Sigmoid colon (tissue), 7 donors: Measurements from ENCODE around the gene TAS1R2. TPM values are rescaled to one million over a fixed set of nuclear protein-coding genes. Genes with fewer than 3 reads are reported as not detected.

Source experiments
- DNase-seq: peaks from one replicate; pipeline ENCODE4 v3.0.0-alpha.2; 2019
- H3K27ac ChIP-seq, 4 donors: fragments of 200-600 bp; sonication (generic); one replicate each; pipeline ENCODE4 v1.5.1; 2016 to 2019; ENCODE audit warnings: mild to moderate bottlenecking in 1 of 4
- H3K27me3 ChIP-seq, 3 donors: fragments of 200-600 bp; sonication (generic); one replicate each; pipeline ENCODE4 v1.5.1; 2019; ENCODE audit warnings: mild to moderate bottlenecking in 1 of 3
- H3K36me3 ChIP-seq, 4 donors: fragments of 200-600 bp; sonication (generic); one replicate each; pipeline ENCODE4 v1.5.1; 2016 to 2019
- H3K4me1 ChIP-seq, 4 donors: fragments of 200-600 bp; sonication (generic); one replicate each; pipeline ENCODE4 v1.5.1; 2017 to 2019
- H3K4me3 ChIP-seq, 4 donors: fragments of 200-600 bp; sonication (generic); one replicate each; pipeline ENCODE4 v1.5.1; 2017 to 2019; ENCODE audit warnings: mild to moderate bottlenecking in 2 of 4, moderate library complexity in 1 of 4
- H3K9me3 ChIP-seq, 4 donors: fragments of 200-600 bp in 3 of 4; sonication (generic) in 3 of 4; one replicate each; pipeline versions ENCODE4 v1.5.1 to v1.6.1; 2013 to 2019
- CTCF ChIP-seq, 4 experiments: fragments of 450-650 bp in 3 of 4; fragments of 200-600 bp in 1 of 4; IDR thresholded peaks; one replicate each; pipeline ENCODE4 v1.5.1; 2016 to 2019; ENCODE audit warnings: antibody characterized with exemption in 4 of 4, mild to moderate bottlenecking in 3 of 4, moderate library complexity in 2 of 4
- EP300 ChIP-seq, 4 donors: sonication (generic); formaldehyde crosslinking; IDR thresholded peaks; one replicate each; pipeline ENCODE4 v1.6.1; 2017; ENCODE audit warnings: antibody characterized with exemption in 4 of 4
- POLR2A ChIP-seq, 2 donors: fragments of 450-650 bp; IDR thresholded peaks; one replicate each; pipeline ENCODE4 v1.6.1; 2016; ENCODE audit warnings: antibody characterized with exemption in 2 of 2, mild to moderate bottlenecking in 2 of 2, moderate library complexity in 2 of 2
- POLR2AphosphoS5 ChIP-seq, 4 donors: sonication (generic); formaldehyde crosslinking; IDR thresholded peaks; one replicate each; pipeline ENCODE4 v1.6.1; 2017; ENCODE audit warnings: antibody characterized with exemption in 4 of 4
- WGBS, 2 donors: extraction: QIAGEN DNeasy Blood & Tissue Kit; methylation state at CpG; one replicate each; pipeline ENCODE4 v1.1.7; 2013; 5-methylcytosine and 5-hydroxymethylcytosine counted together
- intact Hi-C: fragments of 100-400 bp; cut with DNase I; formaldehyde crosslinking; loops from one replicate; pipeline ENCODE4 v1.15.1; 2023
- polyA plus RNA-seq, 3 donors: library from polyadenylated mRNA; stranded (reverse); fragments of 200-250 nt; gene quantifications; one replicate each; pipeline ENCODE4 v1.2.3, GENCODE V29; 2013
- small RNA-seq, 3 donors: library from RNA; depleted of rRNA; stranded (forward); fragments of <200 nt; gene quantifications; one replicate each; pipeline ENCODE3, GENCODE V24; 2016
- total RNA-seq, 4 donors: library from RNA; depleted of rRNA; stranded (reverse); fragments of >200 nt; gene quantifications; one replicate each; pipeline ENCODE4 v1.1.0, GENCODE V29; 2016
- donor health status: healthy with polysubstance abuse.
- donor health status: Bipolar disorder and iron deficiency.
- donor health status: healthy.

Gene TAS1R2
- total and polyA plus RNA-seq, 7 donors = not detected

GRCh38 chr1:18794051-18794450, 65.4 kb downstream of the TAS1R2 start:
- TF ChIP-seq CTCF (IDR thresholded peaks at IDR 0.05) (no peak), POLR2AphosphoS5 (IDR thresholded peaks at IDR 0.05) (no peak), EP300 (IDR thresholded peaks at IDR 0.05) (no peak), POLR2A (IDR thresholded peaks at IDR 0.05) (no peak)
- peaks cover 2 to 29% (median 6%) of the 10 kb centered on the region in 3 donors for H3K27me3 ChIP-seq
- no peak overlapping the region for H3K4me3 ChIP-seq
- H3K4me1 ChIP-seq = no peaks in the 10 kb centered on the region
- WGBS, 2 donors = 53 to 56% methylated on average over 10 of the region's 10 CpGs
- intact Hi-C loops = no loop called here
- DNase-seq = no peak
- H3K9me3 ChIP-seq = peaks cover 0 to 5% (median 0%) of the 10 kb centered on the region in 4 donors
- no peak overlapping the region for H3K27ac ChIP-seq
- no peaks in the 10 kb centered on the region for H3K36me3 ChIP-seq

- no peak overlapping the region for H3K4me3 ChIP-seq
- intact Hi-C loops = no loop called here
- H3K9me3 ChIP-seq = peaks cover 0 to 5% (median 0%) of the 10 kb centered on the region in 4 donors
- TF ChIP-seq CTCF (IDR thresholded peaks at IDR 0.05) (no peak), POLR2AphosphoS5 (IDR thresholded peaks at IDR 0.05) (no peak), POLR2A (IDR thresholded peaks at IDR 0.05) (no peak), EP300 (IDR thresholded peaks at IDR 0.05) (no peak)
- H3K4me1 ChIP-seq = no peaks in the 10 kb centered on the region
- H3K27me3 ChIP-seq = peaks cover 2 to 35% (median 6%) of the 10 kb centered on the region in 3 donors
- H3K27ac ChIP-seq = no peak overlapping the region
- no peaks in the 10 kb centered on the region for H3K36me3 ChIP-seq
- DNase-seq = no peak
- WGBS, 2 donors = 73 to 80% methylated on average over 10 of the region's 10 CpGs
Measured at GRCh38 chr1:18793164-18793563, 66.3 kb downstream of the TAS1R2 start.

GRCh38 chr1:18792747-18793146, 66.7 kb downstream of the TAS1R2 start:
- Histone ChIP-seq H3K4me3 (no peak overlapping the region), H3K9me3 (peaks cover 0 to 5% (median 0%) of the 10 kb centered on the region in 4 donors), H3K36me3 (no peaks in the 10 kb centered on the region), H3K27me3 (peaks cover 2 to 36% (median 6%) of the 10 kb centered on the region in 3 donors), H3K27ac (no peak overlapping the region), H3K4me1 (no peaks in the 10 kb centered on the region)
- TF ChIP-seq POLR2AphosphoS5 (IDR thresholded peaks at IDR 0.05) = no peak
- TF ChIP-seq EP300 (IDR thresholded peaks at IDR 0.05) = no peak
- TF ChIP-seq POLR2A (IDR thresholded peaks at IDR 0.05) = no peak
- no peak for TF ChIP-seq CTCF (IDR thresholded peaks at IDR 0.05)
- intact Hi-C loops = no loop called here
- DNase-seq = no peak
- 71 to 90% methylated on average over 3 of the region's 3 CpGs for WGBS, 2 donors

Small RNAs within 50 kb of the gene (small RNA-seq; reads per million reads assigned to genes)
- gene MIR1290 (0 reads per million in 3 donors), gene MIR4695 (0 reads per million in 3 donors)

Other genes with a start within 250 kb of the TAS1R2 start
- not detected for gene PAX7, start 228.8 kb downstream of the TAS1R2 start, total RNA-seq
- not detected for gene PAX7, start 228.8 kb downstream of the TAS1R2 start, polyA plus RNA-seq
- gene ALDH4A1, start 42.9 kb upstream of the TAS1R2 start, total RNA-seq = 10 to 100 TPM in 1 of 4 donors, 1 to 10 TPM in 3; 6.7 to 12.8 (median 8.4) TPM
- gene ALDH4A1, start 42.9 kb upstream of the TAS1R2 start, polyA plus RNA-seq = 10 to 100 TPM in 1 of 3 donors, 1 to 10 TPM in 2; 2.4 to 11.0 (median 3.7) TPM
- gene IFFO2, start 97.0 kb upstream of the TAS1R2 start, total RNA-seq = 10 to 100 TPM in 2 of 4 donors, 1 to 10 TPM in 2; 7.5 to 35.0 (median 13.8) TPM
- 1 to 10 TPM; 1.2 to 8.6 (median 7.2) TPM for gene IFFO2, start 97.0 kb upstream of the TAS1R2 start, polyA plus RNA-seq